OCI-LY1 (cell line): Measurements from ENCODE around the gene VWC2.

Experiments used
- H2AFZ ChIP-seq: fragments of 200-600 bp; sonication (generic), shearing (Covaris generic); 2 replicates; pipeline ENCODE4 v1.6.0; 2014; ENCODE audit warnings: antibody characterized with exemption, mild to moderate bottlenecking, low read length
- H3F3A ChIP-seq: fragments of 200-600 bp; sonication (generic), shearing (Covaris generic); 2 replicates; pipeline ENCODE4 v1.6.0; 2014; ENCODE audit warnings: mild to moderate bottlenecking, antibody characterized with exemption, low read length, moderate library complexity; ENCODE audit not compliant: insufficient read depth
- H3K27ac ChIP-seq: fragments of 200-600 bp; sonication (generic); 2 replicates; pipeline ENCODE4 v1.5.1; 2014; ENCODE audit warnings: low read length, mixed run types, mild to moderate bottlenecking, low read depth; ENCODE audit not compliant: poor library complexity, severe bottlenecking
- H3K27me3 ChIP-seq: fragments of 200-600 bp; sonication (generic); 2 replicates; pipeline ENCODE4 v1.6.0; 2014; ENCODE audit warnings: antibody characterized with exemption, mild to moderate bottlenecking, low read length, moderate library complexity; ENCODE audit not compliant: insufficient read depth
- H3K36me3 ChIP-seq: fragments of 200-600 bp; sonication (generic); 2 replicates; pipeline ENCODE4 v1.6.1; 2014; ENCODE audit warnings: mild to moderate bottlenecking, antibody characterized with exemption, low read length, moderate library complexity, mixed read lengths; ENCODE audit not compliant: insufficient read depth
- H3K4me1 ChIP-seq: fragments of 200-600 bp; sonication (generic); 2 replicates; pipeline ENCODE4 v1.5.1; 2014; ENCODE audit warnings: mild to moderate bottlenecking, low read length, moderate library complexity; ENCODE audit not compliant: insufficient read depth, severe bottlenecking
- H3K4me2 ChIP-seq: fragments of 200-600 bp; sonication (generic), shearing (Covaris generic); 2 replicates; pipeline ENCODE4 v1.6.1; 2014; ENCODE audit warnings: low read length
- H3K4me3 ChIP-seq: fragments of 200-600 bp; sonication (generic); 2 replicates; pipeline ENCODE4 v1.5.1; 2014; ENCODE audit warnings: low read length, low read depth, mild to moderate bottlenecking, mixed read lengths; ENCODE audit not compliant: poor library complexity, severe bottlenecking
- H3K79me2 ChIP-seq: fragments of 200-600 bp; shearing (Covaris generic); 2 replicates; pipeline ENCODE4 v1.6.1; 2016; ENCODE audit warnings: mixed run types, low read length, mixed read lengths; ENCODE audit not compliant: insufficient read depth
- H3K9ac ChIP-seq: fragments of 200-600 bp; sonication (generic), shearing (Covaris generic); 2 replicates; pipeline ENCODE4 v1.6.1; 2014; ENCODE audit warnings: mild to moderate bottlenecking, low read length, mixed read lengths
- H3K9me2 ChIP-seq: fragments of 200-600 bp; sonication (generic), shearing (Covaris generic); 2 replicates; pipeline ENCODE4 v1.6.1; 2014; ENCODE audit warnings: low read depth, mild to moderate bottlenecking, low read length, mixed read lengths
- H3K9me3 ChIP-seq: fragments of 200-600 bp; shearing (Covaris generic); 2 replicates; pipeline ENCODE4 v1.6.1; 2014; ENCODE audit warnings: low read length, mixed read lengths
- H4K20me1 ChIP-seq: fragments of 200-600 bp; sonication (generic), shearing (Covaris generic); 2 replicates; pipeline ENCODE4 v1.6.0; 2016; ENCODE audit warnings: mild to moderate bottlenecking, low read length; ENCODE audit not compliant: insufficient read depth
- CTCF ChIP-seq: fragments of 200-600 bp; sonication (generic), shearing (Covaris generic); IDR thresholded peaks from 2 replicates; pipeline ENCODE4 v1.5.1; 2017; ENCODE audit warnings: mild to moderate bottlenecking, antibody characterized with exemption, low read length, moderate library complexity, mixed read lengths
- EZH2 ChIP-seq: fragments of 200-600 bp; sonication (generic), shearing (Covaris generic); IDR thresholded peaks from 2 replicates; pipeline ENCODE4 v1.8.0; 2017; ENCODE audit warnings: borderline replicate concordance, mixed run types, mild to moderate bottlenecking, antibody characterized with exemption, low read length, moderate library complexity, mixed read lengths

Gene VWC2

GRCh38 chr7:49762666-49763065, 10.8 kb upstream of the VWC2 start:
- TF ChIP-seq CTCF (no peak), EZH2 (no peak)
- Histone ChIP-seq H3K4me2 (no peak overlapping the region), H2AFZ (no peak overlapping the region), H3K27ac (no peak overlapping the region), H3K4me3 (no peak overlapping the region), H3K4me1 (peaks cover 26% of the 10 kb centered on the region), H3K27me3 (no peaks in the 10 kb centered on the region), H3F3A (no peaks in the 10 kb centered on the region), H3K9me2 (no peaks in the 10 kb centered on the region), H3K36me3 (no peaks in the 10 kb centered on the region), H3K9me3 (no peaks in the 10 kb centered on the region), H3K79me2 (no peaks in the 10 kb centered on the region), H3K9ac (no peak overlapping the region), H4K20me1 (no peaks in the 10 kb centered on the region)

GRCh38 chr7:49763791-49764190, 9.6 kb upstream of the VWC2 start:
- H3K9ac ChIP-seq: no peak overlapping the region
- no peaks in the 10 kb centered on the region for H3K36me3 ChIP-seq
- H3K27me3 ChIP-seq: no peaks in the 10 kb centered on the region
- H3K4me1 ChIP-seq: peaks cover 37% of the 10 kb centered on the region
- H3F3A ChIP-seq: no peaks in the 10 kb centered on the region
- H3K9me2 ChIP-seq: no peaks in the 10 kb centered on the region
- H4K20me1 ChIP-seq: no peaks in the 10 kb centered on the region
- no peaks in the 10 kb centered on the region for H3K9me3 ChIP-seq
- no peak overlapping the region for H3K4me3 ChIP-seq
- H2AFZ ChIP-seq: no peak overlapping the region
- no peaks in the 10 kb centered on the region for H3K79me2 ChIP-seq
- no peak overlapping the region for H3K4me2 ChIP-seq
- H3K27ac ChIP-seq: peak overlapping the region; percentile 17
- no peak for TF ChIP-seq CTCF
- TF ChIP-seq EZH2: no peak

- H3K4me1 ChIP-seq: peaks cover 40% of the 10 kb centered on the region
- peak overlapping the region; percentile 15; the same call in 1 of the 2 replicates for H3K4me2 ChIP-seq
- no peak overlapping the region for H3K9ac ChIP-seq
- no peak overlapping the region for H2AFZ ChIP-seq
- TF ChIP-seq CTCF (no peak), EZH2 (no peak)
- H4K20me1 ChIP-seq: no peaks in the 10 kb centered on the region
- H3K27ac ChIP-seq: peak overlapping the region; percentile 81
- H3K9me3 ChIP-seq: no peaks in the 10 kb centered on the region
- H3K9me2 ChIP-seq: no peaks in the 10 kb centered on the region
- no peaks in the 10 kb centered on the region for H3K27me3 ChIP-seq
- no peak overlapping the region for H3K4me3 ChIP-seq
- H3K79me2 ChIP-seq: no peaks in the 10 kb centered on the region
- no peaks in the 10 kb centered on the region for H3F3A ChIP-seq
- no peaks in the 10 kb centered on the region for H3K36me3 ChIP-seq
These were observed 6.5 kb upstream of the VWC2 start for GRCh38 chr7:49766966-49767365.
